ENCODE results near the gene IMP3.

DNA sequence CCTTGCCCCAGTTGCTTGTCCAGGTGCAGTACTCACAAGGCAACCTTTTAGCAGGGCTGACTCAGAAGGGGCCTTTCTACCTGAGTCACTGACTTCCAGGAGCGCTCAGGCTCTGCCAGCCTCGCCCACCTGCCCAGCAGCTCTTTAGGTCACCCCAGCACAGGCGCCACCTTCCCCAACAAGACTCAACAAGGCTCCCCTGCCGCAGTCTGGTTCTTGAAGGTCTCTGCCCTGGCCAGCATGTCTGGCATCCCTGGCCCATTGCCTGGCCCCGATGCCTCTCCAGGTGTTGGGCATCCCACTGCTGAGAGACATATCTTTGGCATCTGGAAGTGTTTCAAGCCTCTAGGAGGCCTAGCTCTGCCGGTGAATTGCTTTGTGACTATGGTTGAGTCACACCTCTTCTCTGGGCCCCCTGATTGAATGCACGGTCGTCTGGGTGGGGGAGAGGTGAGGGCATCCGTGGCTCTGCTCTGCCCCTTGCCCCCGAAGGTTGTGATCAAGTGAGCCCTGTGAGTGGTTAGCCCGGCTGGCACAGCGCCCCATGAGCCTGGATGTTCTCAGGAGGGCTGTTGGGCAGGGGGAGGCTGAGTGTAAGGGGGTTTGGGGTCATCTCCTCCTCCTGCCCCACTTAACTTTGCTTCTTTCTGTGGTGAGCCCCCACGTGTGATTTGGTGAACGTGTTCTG lies 29.3 kb upstream of the IMP3 start:
- TF ChIP-seq ZNF274 (IDR thresholded peaks at IDR 0.05; ENCODE audit: low read depth, low read length) (no peak), YY1 (IDR thresholded peaks at IDR 0.05; ENCODE audit: insufficient read depth, insufficient read length) (no peak)

Measured in NT2/D1 (cell line).